Activated naive CD8-positive, alpha-beta T cell treated with anti-CD3 and anti-CD28 coated beads for 36 hours (primary cell): ENCODE data around the gene JMJD1C. TPM values are rescaled to one million over a fixed set of nuclear protein-coding genes. Genes with fewer than 3 reads are reported as not detected.

ENCODE experiments used
- DNase-seq: peaks from one replicate; pipeline ENCODE4 v3.0.0; 2021
- H3K27ac Mint-ChIP-seq: one replicate; pipeline ENCODE4 v1.8.0; 2022; ENCODE audit warnings: mild to moderate bottlenecking, moderate library complexity, mixed read lengths
- H3K27me3 Mint-ChIP-seq: one replicate; pipeline ENCODE4 v1.8.0; 2022; ENCODE audit warnings: mild to moderate bottlenecking, mixed read lengths
- H3K36me3 Mint-ChIP-seq: one replicate; pipeline ENCODE4 v1.8.0; 2021; ENCODE audit warnings: mild to moderate bottlenecking, mixed read lengths
- H3K4me1 Mint-ChIP-seq: one replicate; pipeline ENCODE4 v1.8.0; 2021; ENCODE audit warnings: mixed read lengths
- H3K4me3 Mint-ChIP-seq: one replicate; pipeline ENCODE4 v1.8.0; 2022; ENCODE audit warnings: mild to moderate bottlenecking, moderate library complexity, mixed read lengths
- H3K9me3 Mint-ChIP-seq: one replicate; pipeline ENCODE4 v1.8.0; 2022; ENCODE audit warnings: mixed read lengths
- total RNA-seq, 2 experiments: library from RNA; stranded (reverse); gene quantifications; one replicate each; pipeline ENCODE4 v1.2.3, GENCODE V29; 2021

Gene JMJD1C
- total RNA-seq, 2 experiments from 2014 or later, result 48.4 to 52.0 TPM

DNA sequence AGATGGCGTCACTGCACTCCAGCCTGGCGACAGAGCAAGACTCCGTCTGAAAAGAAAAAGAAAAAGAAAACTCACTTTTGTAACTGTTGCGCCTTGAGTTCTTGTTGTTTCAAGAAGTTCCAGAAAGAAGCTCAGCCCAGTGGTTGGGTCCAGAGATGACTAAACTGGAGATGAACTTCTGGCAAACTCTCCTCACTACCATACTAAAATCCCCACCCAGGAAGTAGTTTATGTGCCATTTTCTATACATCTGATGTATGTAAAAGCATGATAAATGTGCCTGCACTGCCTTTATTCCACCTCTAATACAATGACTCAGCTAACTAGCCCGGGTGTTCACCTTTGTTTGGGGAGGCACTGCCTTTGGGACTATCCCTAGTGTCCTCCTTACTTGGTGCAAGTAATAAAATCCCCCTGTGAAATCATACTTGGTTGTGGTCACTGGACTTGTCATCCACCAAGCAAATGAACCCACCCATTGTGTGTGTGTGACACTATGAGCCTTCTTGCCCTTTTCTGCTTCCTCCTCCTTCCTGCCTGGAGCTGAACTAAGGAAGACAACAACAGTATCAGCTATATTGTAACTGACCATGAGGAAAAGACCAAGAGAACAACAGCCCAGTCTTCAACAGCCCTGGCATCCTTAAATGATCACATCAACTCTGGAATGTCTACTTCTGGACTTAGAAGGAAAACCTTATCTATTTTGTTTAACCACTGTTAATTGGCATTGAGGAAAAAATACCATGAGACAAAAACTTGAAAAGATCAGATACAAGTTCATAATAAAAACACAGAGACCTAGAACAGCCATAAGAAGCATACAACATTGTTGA is 33.6 kb downstream of the JMJD1C start:
- peaks cover 8% of the 10 kb centered on the region for H3K9me3 Mint-ChIP-seq
- H3K36me3 Mint-ChIP-seq, result peaks cover 21% of the 10 kb centered on the region
- H3K27ac Mint-ChIP-seq, result peak overlapping the region; percentile 23
- peaks cover 34% of the 10 kb centered on the region for H3K4me1 Mint-ChIP-seq
- peak; percentile 4 for DNase-seq
- H3K4me3 Mint-ChIP-seq, result no peak overlapping the region
- no peaks in the 10 kb centered on the region for H3K27me3 Mint-ChIP-seq

DNA sequence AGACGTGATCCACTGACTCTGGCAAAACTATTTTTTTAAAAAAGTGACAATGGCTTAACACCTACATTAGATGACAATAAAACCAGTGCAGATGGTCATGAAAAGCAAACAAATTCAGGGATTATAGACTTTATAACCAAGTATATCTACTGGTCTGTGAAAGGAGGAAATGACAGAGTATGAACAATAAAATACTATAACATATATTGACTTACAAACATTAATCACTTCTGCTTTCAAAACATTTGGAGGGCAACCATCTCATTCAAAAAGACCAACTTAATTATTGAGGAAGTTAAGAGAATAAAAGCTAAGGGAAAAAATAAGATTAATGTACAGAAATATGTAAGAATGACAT is 34.8 kb downstream of the JMJD1C start:
- H3K9me3 Mint-ChIP-seq, result peaks cover 8% of the 10 kb centered on the region
- no peak for DNase-seq
- H3K27ac Mint-ChIP-seq, result no peak overlapping the region
- no peaks in the 10 kb centered on the region for H3K27me3 Mint-ChIP-seq
- H3K4me1 Mint-ChIP-seq, result peaks cover 34% of the 10 kb centered on the region
- peaks cover 21% of the 10 kb centered on the region for H3K36me3 Mint-ChIP-seq
- H3K4me3 Mint-ChIP-seq, result no peak overlapping the region

DNA sequence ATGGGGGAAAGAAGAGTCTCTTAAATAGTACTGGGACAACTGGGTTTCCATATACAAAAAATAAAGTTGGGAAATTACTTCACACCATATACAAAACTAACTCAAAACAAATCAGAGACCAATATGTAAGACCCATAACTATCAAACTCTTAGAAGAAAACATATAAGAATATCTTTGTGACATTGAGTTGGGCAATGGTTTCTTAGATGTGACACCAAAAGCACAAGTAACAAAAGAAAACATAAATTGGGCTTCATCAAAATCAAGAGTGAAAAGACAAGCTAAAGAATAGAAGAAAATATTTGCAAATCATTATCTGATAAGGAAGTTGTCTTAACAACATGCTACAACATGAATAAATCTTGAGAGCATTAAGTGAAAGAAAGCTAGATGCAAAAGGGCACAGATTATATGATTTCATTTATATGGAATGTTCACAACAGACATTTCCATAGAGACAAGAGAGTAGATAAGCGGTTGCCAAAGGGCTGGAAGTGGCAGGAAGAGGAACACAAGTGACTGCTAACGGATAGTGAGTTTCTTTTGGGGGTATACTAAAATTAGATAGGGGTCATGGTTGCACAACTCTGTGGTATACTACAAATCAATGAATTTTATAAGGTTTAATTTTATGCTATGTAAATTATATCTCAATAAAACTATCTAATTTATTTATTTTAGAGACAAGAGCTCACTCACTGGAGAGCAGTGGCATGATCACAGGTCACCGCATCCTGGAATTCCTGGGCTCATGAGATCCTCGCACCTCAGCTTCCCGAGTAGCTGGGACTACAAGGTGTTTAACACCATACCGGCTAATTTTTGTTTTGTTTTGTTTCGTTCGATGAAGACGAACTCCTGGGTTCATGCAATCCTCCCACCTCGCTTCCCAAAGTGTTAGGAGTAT is 35.4 kb downstream of the JMJD1C start:
- H3K27me3 Mint-ChIP-seq, result no peaks in the 10 kb centered on the region
- H3K27ac Mint-ChIP-seq, result no peak overlapping the region
- H3K36me3 Mint-ChIP-seq, result peaks cover 21% of the 10 kb centered on the region
- no peak for DNase-seq
- no peak overlapping the region for H3K4me3 Mint-ChIP-seq
- peaks cover 34% of the 10 kb centered on the region for H3K4me1 Mint-ChIP-seq
- H3K9me3 Mint-ChIP-seq, result peaks cover 8% of the 10 kb centered on the region

DNA sequence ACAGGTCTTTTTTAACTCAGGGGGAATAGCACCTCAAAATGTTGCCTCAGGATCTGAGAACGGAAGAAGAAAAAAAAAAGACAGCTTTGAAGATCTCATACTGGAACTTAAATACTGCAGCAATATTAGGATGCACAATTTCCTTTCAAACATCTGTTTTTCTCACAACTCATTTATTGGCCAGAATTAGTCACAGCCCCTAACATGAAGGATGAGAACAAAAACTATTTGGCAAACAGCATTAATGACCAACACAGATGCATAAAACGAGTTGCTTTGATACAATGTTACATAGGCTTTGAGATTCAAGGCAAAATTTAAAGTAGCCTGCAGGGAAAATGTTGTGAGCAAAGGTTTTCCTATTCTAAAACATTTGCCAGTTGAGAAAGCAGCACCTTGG is 36.5 kb downstream of the JMJD1C start:
- H3K27ac Mint-ChIP-seq, result no peak overlapping the region
- H3K9me3 Mint-ChIP-seq, result peaks cover 8% of the 10 kb centered on the region
- peaks cover 21% of the 10 kb centered on the region for H3K36me3 Mint-ChIP-seq
- H3K4me1 Mint-ChIP-seq, result peaks cover 30% of the 10 kb centered on the region
- no peak overlapping the region for H3K4me3 Mint-ChIP-seq
- H3K27me3 Mint-ChIP-seq, result no peaks in the 10 kb centered on the region
- no peak for DNase-seq

DNA sequence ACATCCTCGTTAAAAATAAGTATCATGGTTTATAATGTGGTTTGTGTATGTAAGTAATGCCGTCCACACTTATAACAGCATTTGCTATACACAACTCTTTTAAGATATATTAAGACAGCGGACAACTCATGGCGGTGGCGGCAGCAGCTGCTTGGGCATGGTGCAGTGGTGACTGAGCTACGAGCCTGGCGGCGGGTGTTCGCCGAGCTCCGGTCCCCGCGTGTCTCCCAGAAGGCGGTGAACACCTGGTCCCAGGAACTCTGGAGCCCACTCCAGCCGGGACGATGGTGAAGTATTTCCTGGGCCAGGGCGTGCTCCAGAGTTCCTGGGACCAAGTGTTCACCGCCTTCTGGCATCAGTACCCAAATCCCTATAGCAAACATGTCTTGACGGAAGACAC is 38.8 kb downstream of the JMJD1C start:
- Mint-ChIP-seq H3K36me3 (peaks cover 18% of the 10 kb centered on the region), H3K4me3 (no peak overlapping the region), H3K27me3 (no peaks in the 10 kb centered on the region), H3K4me1 (peaks cover 33% of the 10 kb centered on the region), H3K9me3 (peaks cover 4% of the 10 kb centered on the region), H3K27ac (no peak overlapping the region)
- DNase-seq, result no peak

- Mint-ChIP-seq H3K36me3 (peaks cover 11% of the 10 kb centered on the region), H3K4me1 (peaks cover 39% of the 10 kb centered on the region), H3K4me3 (no peak overlapping the region), H3K27me3 (no peaks in the 10 kb centered on the region), H3K27ac (no peak overlapping the region), H3K9me3 (no peaks in the 10 kb centered on the region)
- DNase-seq, result no peak
Measured at GRCh38 chr10:63425512-63425911, 40.3 kb downstream of the JMJD1C start.

- Mint-ChIP-seq H3K36me3 (peaks cover 7% of the 10 kb centered on the region), H3K4me3 (no peak overlapping the region), H3K27me3 (no peaks in the 10 kb centered on the region), H3K9me3 (no peaks in the 10 kb centered on the region), H3K27ac (no peak overlapping the region), H3K4me1 (peaks cover 34% of the 10 kb centered on the region)
- no peak for DNase-seq
Measured at GRCh38 chr10:63424576-63424975, 41.2 kb downstream of the JMJD1C start.

DNA sequence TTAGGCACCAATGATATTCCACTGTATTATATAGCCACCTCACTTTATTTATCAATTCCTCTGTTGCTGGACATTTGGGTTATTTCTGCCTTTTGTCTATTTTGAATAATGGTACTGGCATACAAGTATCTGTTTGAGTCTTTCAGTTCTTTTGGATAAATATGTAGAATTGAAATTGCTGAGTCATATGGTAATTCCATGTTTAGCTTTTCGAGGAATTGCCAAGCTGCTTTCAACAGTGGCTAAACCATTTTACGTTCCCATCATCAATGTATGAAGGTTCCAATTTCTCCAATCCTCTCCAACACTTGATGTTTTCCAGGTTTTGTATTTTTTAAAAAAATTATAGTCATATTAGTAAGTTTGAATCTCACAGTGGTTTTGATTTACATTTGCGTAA is 42.3 kb downstream of the JMJD1C start:
- no peaks in the 10 kb centered on the region for H3K27me3 Mint-ChIP-seq
- no peak overlapping the region for H3K4me3 Mint-ChIP-seq
- H3K4me1 Mint-ChIP-seq, result peaks cover 27% of the 10 kb centered on the region
- no peak for DNase-seq
- peaks cover 7% of the 10 kb centered on the region for H3K36me3 Mint-ChIP-seq
- H3K27ac Mint-ChIP-seq, result no peak overlapping the region
- H3K9me3 Mint-ChIP-seq, result no peaks in the 10 kb centered on the region

GRCh38 chr10:63421591-63421990 is 44.2 kb downstream of the JMJD1C start:
- Mint-ChIP-seq H3K9me3 (no peaks in the 10 kb centered on the region), H3K36me3 (peaks cover 4% of the 10 kb centered on the region), H3K27ac (peak overlapping the region; percentile 70), H3K4me1 (peaks cover 33% of the 10 kb centered on the region), H3K4me3 (no peak overlapping the region), H3K27me3 (no peaks in the 10 kb centered on the region)
- no peak for DNase-seq

DNA sequence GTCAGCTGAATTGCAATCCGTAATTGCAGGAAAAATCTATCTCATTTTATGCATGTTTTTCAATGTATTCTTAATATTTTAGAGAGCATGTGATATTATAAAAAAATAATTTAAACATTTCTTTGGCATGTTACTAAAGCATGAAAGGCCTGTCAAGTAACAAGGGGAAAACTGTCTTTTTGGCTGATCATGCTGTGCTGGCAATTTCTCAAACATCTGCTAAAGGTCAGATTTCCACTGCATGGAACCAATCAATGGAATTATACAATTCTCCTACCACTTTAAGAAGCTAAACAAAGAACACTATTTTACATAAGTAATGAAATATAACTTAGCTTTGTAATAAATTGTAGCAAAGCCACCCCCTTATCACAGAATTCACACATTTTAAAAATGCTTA is 49.4 kb downstream of the JMJD1C start:
- no peak overlapping the region for H3K27ac Mint-ChIP-seq
- H3K4me3 Mint-ChIP-seq, result no peak overlapping the region
- H3K9me3 Mint-ChIP-seq, result no peaks in the 10 kb centered on the region
- DNase-seq, result no peak
- peaks cover 30% of the 10 kb centered on the region for H3K4me1 Mint-ChIP-seq
- H3K27me3 Mint-ChIP-seq, result no peaks in the 10 kb centered on the region
- H3K36me3 Mint-ChIP-seq, result peaks cover 2% of the 10 kb centered on the region

DNA sequence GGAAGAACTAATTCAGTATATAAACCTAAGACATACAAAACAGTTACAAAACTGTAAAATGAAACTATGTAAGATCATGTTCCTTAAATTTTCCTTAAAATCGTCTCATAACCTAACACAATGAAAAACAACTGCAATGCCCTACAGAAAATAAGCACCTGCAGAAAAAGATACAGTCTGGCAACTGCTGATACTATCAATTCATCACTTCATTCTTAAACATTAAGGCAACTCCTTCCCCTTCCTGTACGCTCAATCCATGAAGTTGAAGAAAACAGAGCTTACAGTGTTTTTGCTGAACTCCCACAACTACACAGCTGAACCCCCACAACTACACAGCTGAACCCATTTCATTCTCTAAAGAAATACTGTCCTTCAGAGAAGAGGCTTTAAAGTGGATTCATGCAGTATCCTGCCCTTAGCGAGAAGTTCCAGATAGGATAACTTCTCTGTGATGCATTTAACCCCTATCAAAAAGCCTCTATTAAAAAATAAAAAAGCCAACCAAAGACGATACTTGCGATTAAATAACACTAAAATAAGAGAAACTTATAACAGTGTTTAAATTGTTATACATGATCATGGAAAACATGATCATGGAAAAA is 50.0 kb downstream of the JMJD1C start:
- Mint-ChIP-seq H3K4me3 (no peak overlapping the region), H3K4me1 (peaks cover 26% of the 10 kb centered on the region), H3K36me3 (peaks cover 2% of the 10 kb centered on the region), H3K27me3 (no peaks in the 10 kb centered on the region), H3K27ac (no peak overlapping the region), H3K9me3 (no peaks in the 10 kb centered on the region)
- DNase-seq, result no peak

GRCh38 chr10:63414481-63415260 is 51.1 kb downstream of the JMJD1C start:
- Mint-ChIP-seq H3K4me1 (peaks cover 33% of the 10 kb centered on the region), H3K4me3 (no peak overlapping the region), H3K27me3 (no peaks in the 10 kb centered on the region), H3K9me3 (no peaks in the 10 kb centered on the region), H3K36me3 (no peaks in the 10 kb centered on the region), H3K27ac (no peak overlapping the region)
- no peak for DNase-seq

DNA sequence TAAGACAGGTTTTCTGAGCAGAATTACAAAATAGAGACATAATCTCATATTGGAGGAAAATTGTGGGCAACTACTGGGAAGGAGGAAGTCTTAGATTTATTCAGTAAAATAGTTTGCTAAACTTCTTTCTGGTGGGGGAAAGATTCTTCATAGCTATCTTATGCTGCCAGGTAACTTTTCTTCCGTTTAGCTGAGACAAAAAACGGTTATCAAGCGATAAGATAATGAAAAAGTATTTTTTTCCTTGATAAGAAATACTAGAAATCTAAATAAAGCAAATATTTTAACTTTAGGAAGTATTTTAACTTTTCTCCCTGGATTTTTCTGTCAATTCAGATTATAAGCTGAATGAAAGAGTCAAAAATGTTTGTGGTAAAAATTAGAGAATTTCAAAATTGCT is 52.3 kb downstream of the JMJD1C start:
- Mint-ChIP-seq H3K27ac (no peak overlapping the region), H3K4me3 (no peak overlapping the region), H3K27me3 (no peaks in the 10 kb centered on the region), H3K9me3 (no peaks in the 10 kb centered on the region), H3K36me3 (no peaks in the 10 kb centered on the region), H3K4me1 (peaks cover 35% of the 10 kb centered on the region)
- no peak for DNase-seq

DNA sequence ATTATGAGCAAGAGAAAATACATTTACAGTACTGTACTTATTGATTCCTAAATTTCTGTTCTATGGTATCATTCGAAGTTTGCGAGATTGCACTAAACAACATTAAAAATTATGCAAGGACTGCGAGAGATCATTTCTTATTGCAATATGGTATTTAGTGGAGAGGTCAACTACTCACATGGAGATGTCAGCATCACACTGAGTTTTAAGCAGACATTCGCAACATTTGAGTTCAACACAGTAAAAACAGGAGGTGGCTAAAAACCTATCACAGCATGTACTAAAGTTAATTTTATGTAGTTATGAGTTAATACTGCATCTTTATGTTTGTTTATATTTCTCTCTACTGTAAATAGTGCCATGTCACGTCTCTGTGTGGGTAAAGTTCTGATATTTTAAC is 53.5 kb downstream of the JMJD1C start:
- Mint-ChIP-seq H3K36me3 (peaks cover 2% of the 10 kb centered on the region), H3K4me3 (no peak overlapping the region), H3K27me3 (no peaks in the 10 kb centered on the region), H3K27ac (no peak overlapping the region), H3K9me3 (no peaks in the 10 kb centered on the region), H3K4me1 (peaks cover 32% of the 10 kb centered on the region)
- no peak for DNase-seq

GRCh38 chr10:63410633-63411032 is 55.1 kb downstream of the JMJD1C start:
- H3K36me3 Mint-ChIP-seq, result peaks cover 6% of the 10 kb centered on the region
- H3K27ac Mint-ChIP-seq, result no peak overlapping the region
- no peaks in the 10 kb centered on the region for H3K9me3 Mint-ChIP-seq
- H3K4me3 Mint-ChIP-seq, result no peak overlapping the region
- no peak for DNase-seq
- no peaks in the 10 kb centered on the region for H3K27me3 Mint-ChIP-seq
- H3K4me1 Mint-ChIP-seq, result peaks cover 29% of the 10 kb centered on the region
